Calu3 (cell line): ENCODE results near the gene HIPK1. TPM values are rescaled to one million over a fixed set of nuclear protein-coding genes. Genes with fewer than 3 reads are reported as not detected.

Source experiments
- BruUV-seq: library from RNA; stranded (reverse); fragments of 400-500 nt; replicated peaks from 2 replicates; lab custom pipeline; 2021; lab: Mats Ljungman, UMichigan
- CTCF ChIA-PET: fragments of 300-600 bp; sonication (Branson Sonifier 250); formaldehyde crosslinking; loops from one replicate; lab custom pipeline; 2022; ENCODE audit warnings: antibody characterized with exemption; lab: Charles Lee
- DNase-seq: peaks from one replicate; pipeline ENCODE4 v3.0.0; 2022
- H3K27ac Mint-ChIP-seq: one replicate; pipeline ENCODE4 v1.8.0; 2022; ENCODE audit warnings: mixed read lengths; ENCODE audit not compliant: unreplicated experiment
- H3K27me3 Mint-ChIP-seq: one replicate; pipeline ENCODE4 v1.8.0; 2022; ENCODE audit warnings: mixed read lengths; ENCODE audit not compliant: unreplicated experiment
- H3K36me3 Mint-ChIP-seq: one replicate; pipeline ENCODE4 v1.8.0; 2022; ENCODE audit warnings: mild to moderate bottlenecking, moderate library complexity, mixed read lengths; ENCODE audit not compliant: insufficient read depth, unreplicated experiment
- H3K4me1 Mint-ChIP-seq: one replicate; pipeline ENCODE4 v1.8.0; 2022; ENCODE audit warnings: mild to moderate bottlenecking, low read depth, mixed read lengths; ENCODE audit not compliant: unreplicated experiment
- H3K4me3 Mint-ChIP-seq: one replicate; pipeline ENCODE4 v1.8.0; 2022; ENCODE audit warnings: mild to moderate bottlenecking, low read depth, moderate library complexity, mixed read lengths; ENCODE audit not compliant: unreplicated experiment
- H3K9me3 Mint-ChIP-seq: one replicate; pipeline ENCODE4 v1.8.0; 2022; ENCODE audit warnings: low read depth, mixed read lengths; ENCODE audit not compliant: unreplicated experiment
- CTCF ChIP-seq: fragments of 200-600 bp; IDR thresholded peaks from one replicate; pipeline ENCODE4 v1.8.0; 2022; ENCODE audit warnings: antibody characterized with exemption; ENCODE audit not compliant: unreplicated experiment
- intact Hi-C: fragments of 100-400 bp; cut with micrococcal nuclease; formaldehyde crosslinking; loops from one replicate; pipeline ENCODE4 v1.10.0; 2022; ENCODE audit not compliant: unreplicated experiment
- total RNA-seq: library from RNA; stranded (reverse); gene quantifications from 2 replicates; pipeline ENCODE4 v1.2.3, GENCODE V29; 2022

Gene HIPK1
- total RNA-seq, 1 experiment from 2014 or later = 42.7 TPM

GRCh38 chr1:113924473-113924872 is 4.7 kb upstream of the HIPK1 start:
- Mint-ChIP-seq H3K9me3 (no peaks in the 10 kb centered on the region), H3K4me1 (peaks cover 11% of the 10 kb centered on the region), H3K36me3 (peaks cover 12% of the 10 kb centered on the region), H3K4me3 (no peak overlapping the region), H3K27me3 (no peaks in the 10 kb centered on the region), H3K27ac (no peak overlapping the region)
- TF ChIP-seq CTCF = no peak
- intact Hi-C loops = no loop called here
- no peak for DNase-seq
- CTCF ChIA-PET = no interaction called here
- no TSS peak for BruUV-seq

DNA sequence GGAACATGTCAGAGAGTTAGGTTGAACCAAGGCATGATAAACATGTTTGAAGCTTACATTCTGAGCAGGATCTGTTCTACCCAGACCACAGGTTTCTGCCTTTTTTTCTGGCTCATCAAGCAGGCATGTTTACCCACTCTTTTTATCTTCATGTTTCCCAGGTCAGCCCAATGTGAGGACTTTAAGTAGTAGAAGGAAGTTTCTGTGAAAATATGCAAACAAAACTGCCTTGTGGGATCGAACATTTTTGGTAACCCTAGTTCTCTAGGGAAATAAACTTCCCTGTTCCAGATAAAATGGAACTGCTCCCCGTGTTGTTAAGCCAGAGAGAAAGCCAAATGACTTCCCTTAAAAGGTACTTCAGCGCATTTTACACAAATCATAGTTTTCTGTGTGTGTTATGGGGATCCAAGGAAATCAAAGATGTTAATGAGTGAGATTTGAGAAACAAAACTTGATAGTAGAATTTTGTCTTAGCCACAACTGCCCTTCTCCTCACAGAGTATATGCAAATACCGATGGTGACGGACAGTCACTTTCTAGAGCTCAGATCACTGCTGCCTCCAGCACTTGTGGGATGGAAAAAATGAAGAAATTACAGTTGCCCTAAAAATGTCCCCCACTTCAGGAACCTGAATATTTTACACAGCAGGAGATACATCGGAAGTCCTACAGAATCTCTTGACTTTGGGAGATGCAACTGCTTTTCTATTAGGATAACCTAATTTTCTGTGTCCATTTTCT is 765 bp upstream of the HIPK1 start:
- Mint-ChIP-seq H3K4me3 (peak overlapping the region; percentile 85), H3K27me3 (no peaks in the 10 kb centered on the region), H3K9me3 (no peaks in the 10 kb centered on the region), H3K36me3 (peaks cover 38% of the 10 kb centered on the region), H3K4me1 (peaks cover 38% of the 10 kb centered on the region), H3K27ac (peak overlapping the region; percentile 89)
- intact Hi-C loops = loop anchor here (1.0 kb wide), 1 partner anchor 41 kb away; the partner anchor contains the start of gene BCL2L15
- DNase-seq = no peak
- no TSS peak for BruUV-seq
- TF ChIP-seq CTCF = no peak
- CTCF ChIA-PET = no interaction called here

- Mint-ChIP-seq H3K27ac (peak overlapping the region; percentile 89), H3K27me3 (no peaks in the 10 kb centered on the region), H3K36me3 (peaks cover 43% of the 10 kb centered on the region), H3K4me1 (peaks cover 47% of the 10 kb centered on the region), H3K4me3 (peak overlapping the region; percentile 85), H3K9me3 (no peaks in the 10 kb centered on the region)
- peak; percentile 34 for DNase-seq
- CTCF ChIA-PET = interaction anchor here (0.5 to 3.1 kb wide), 4 partner anchors 23 to 43 kb away, joined by 3 to 15 read pairs (median 3); partner anchors contain the start of genes AP4B1 and DCLRE1B
- no TSS peak for BruUV-seq
- TF ChIP-seq CTCF = no peak
- intact Hi-C loops = loop anchor here (1.0 kb wide), 2 partner anchors 25 to 95 kb away; partner anchors contain the start of gene DCLRE1B
These were observed 800 bp downstream of the HIPK1 start for GRCh38 chr1:113929750-113930498.

DNA sequence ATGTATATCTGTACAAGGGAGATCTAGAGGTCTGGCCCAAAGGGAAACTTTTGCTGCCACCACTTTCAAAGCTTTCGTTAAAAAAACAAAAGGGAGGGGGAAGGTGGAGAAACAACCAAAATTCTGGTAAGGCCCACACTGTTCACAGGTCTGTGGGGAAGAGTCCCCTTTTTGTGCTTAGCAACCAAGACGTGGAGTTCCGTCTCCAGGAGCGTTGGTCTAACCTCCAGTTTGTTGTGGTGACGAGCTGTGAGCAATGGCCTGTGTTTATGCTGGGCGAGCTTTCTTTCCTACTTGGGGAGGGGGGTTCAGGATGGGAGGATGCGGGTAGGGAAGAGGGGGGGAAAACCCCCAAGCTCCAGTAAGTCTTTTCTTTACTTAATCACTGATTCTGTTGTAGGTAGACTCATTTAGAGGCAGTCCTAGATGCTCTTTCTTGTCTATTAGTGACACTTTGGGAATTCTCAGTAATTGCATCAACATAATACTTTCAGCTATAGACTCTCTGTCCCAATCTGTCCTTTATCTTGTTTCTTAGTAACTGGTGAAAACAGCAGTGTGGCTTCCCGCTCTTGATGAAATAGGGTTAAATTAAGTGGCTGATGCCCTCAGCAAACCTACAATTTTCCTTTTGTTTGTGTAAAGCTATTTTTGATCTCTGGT is 1.5 kb downstream of the HIPK1 start:
- peak; percentile 18 for DNase-seq
- Mint-ChIP-seq H3K4me1 (peaks cover 47% of the 10 kb centered on the region), H3K27ac (peak overlapping the region; percentile 74), H3K36me3 (peaks cover 43% of the 10 kb centered on the region), H3K4me3 (peak overlapping the region; percentile 85), H3K27me3 (no peaks in the 10 kb centered on the region), H3K9me3 (no peaks in the 10 kb centered on the region)
- intact Hi-C loops = no loop called here
- CTCF ChIA-PET = interaction anchor here (1.2 to 3.1 kb wide), 3 partner anchors 22 to 44 kb away, joined by 3 to 15 read pairs (median 3); partner anchors contain the start of genes AP4B1 and DCLRE1B
- BruUV-seq = no TSS peak
- TF ChIP-seq CTCF = no peak
